Renal pelvis (tissue), 4 donors: ENCODE measurements around the gene NR3C2. TPM values are rescaled to one million over a fixed set of nuclear protein-coding genes. Genes with fewer than 3 reads are reported as not detected.
"Not testable (repeated sequence)": the region's sequence is repeated elsewhere in the genome, so short reads cannot be mapped to it uniquely, and the experiment has no call there.

Source experiments
- DNase-seq: peaks from one replicate; pipeline ENCODE4 v3.0.0-alpha.2; 2013
- polyA plus RNA-seq, 3 donors: library from polyadenylated mRNA; unstranded; fragments of 120-200 nt; gene quantifications; one replicate each; pipeline ENCODE4 v1.2.1, GENCODE V29; 2013; ENCODE audit not compliant: insufficient read length in 3 of 3

Gene NR3C2
- polyA plus RNA-seq, 3 donors, result 13.1 to 15.9 (median 14.0) TPM

DNA sequence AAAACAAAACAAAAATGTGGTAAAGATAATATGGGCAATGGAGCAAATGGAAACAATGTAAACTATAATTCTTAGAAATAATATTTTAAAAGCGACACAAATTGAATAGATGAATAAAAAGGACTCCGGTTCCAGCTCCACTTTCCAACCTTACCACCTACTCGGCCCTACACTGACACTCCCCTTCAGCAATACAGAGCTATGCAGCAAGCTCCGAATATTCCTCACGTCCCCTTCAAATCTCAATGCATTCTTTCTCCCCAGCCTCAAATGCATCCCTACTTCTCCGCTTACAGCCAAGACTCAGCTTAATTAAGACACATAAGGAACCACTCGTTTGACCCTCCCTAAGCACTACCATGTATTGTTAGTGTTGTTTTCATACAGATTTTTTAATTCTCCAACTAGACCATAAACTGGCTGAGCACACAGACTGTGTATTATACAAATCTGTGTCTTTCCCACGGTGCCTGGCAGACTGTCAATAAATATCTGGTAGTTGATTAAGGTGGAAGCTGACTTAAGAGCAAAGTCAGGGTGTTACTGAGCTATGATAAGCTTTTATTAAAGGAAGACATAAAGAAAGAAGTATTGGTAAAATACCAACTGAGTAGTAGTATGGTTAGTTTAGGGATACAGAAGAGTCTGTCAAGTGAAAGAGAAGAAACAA lies 219.1 kb downstream of the NR3C2 start:
- no peak for DNase-seq

GRCh38 chr4:148216866-148217814 lies 225.1 kb downstream of the NR3C2 start:
- no peak for DNase-seq

GRCh38 chr4:148216321-148216720 lies 225.9 kb downstream of the NR3C2 start:
- DNase-seq, result no peak

DNA sequence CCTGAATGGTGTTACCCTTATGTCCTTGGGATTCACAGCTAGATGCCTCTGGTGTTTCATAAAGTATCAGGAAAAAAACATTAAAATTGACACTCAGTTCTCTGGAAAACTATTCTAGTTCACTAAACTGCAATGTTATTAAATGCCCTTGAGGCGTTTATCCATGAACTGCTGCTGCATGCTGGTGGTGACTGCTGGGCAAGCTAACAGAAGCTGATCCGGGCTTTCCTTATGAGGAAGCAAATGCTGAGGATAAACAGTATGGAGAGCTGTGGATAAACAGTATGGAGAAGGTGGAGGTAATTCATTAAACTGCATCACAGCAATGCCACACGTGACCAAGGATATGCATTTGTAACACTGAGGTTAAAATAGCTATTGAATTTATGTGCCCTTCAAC lies 227.0 kb downstream of the NR3C2 start:
- DNase-seq, result no peak

DNA sequence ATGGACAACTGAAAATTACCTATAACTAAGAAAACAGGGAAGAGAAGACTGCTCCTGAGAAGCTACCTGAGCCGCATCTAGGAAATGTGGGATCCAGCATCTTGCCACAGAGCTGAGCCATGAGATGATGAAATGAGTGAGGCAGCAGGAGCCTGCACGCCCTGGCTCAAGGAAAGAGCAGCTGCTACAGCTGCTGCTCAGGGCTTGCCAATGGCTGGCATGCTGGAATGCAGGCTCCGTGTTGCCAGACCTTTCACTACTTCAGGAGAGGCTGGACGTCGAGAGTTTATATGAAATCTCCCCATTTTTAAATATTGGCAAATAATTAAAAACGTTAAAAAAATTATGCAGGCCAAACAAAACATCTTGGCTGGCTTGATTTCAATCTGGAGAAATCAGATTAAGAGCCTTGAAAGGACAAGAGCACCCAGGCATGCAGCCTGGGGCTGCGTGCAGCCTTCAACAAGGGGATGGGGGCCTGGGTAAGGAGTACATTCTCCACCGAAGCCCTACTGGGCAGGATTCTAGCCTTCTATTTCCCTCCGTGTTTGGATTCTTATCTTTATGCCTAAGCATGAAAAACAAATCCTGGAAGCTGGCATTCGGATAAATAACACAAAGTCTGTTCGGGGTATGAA lies 227.6 kb downstream of the NR3C2 start:
- DNase-seq, result no peak

DNA sequence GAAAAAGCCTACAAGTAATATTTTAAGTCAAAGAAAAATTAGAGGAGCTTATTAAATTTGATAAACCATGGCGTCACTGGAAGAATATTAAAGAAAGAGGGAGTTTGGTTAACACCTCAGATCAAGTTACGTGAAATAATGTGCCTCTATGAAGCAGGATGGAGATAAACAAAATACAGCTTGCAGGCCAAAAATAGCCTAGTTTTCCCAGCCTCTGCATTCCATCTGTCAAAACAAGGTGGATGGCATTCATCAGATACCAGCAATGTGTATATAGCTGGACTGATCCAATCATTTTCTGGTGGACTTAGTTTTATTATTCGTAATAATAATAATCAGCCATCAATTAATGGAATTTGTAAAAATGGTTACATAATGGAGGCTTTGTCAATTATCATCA lies 230.7 kb downstream of the NR3C2 start:
- no peak for DNase-seq

DNA sequence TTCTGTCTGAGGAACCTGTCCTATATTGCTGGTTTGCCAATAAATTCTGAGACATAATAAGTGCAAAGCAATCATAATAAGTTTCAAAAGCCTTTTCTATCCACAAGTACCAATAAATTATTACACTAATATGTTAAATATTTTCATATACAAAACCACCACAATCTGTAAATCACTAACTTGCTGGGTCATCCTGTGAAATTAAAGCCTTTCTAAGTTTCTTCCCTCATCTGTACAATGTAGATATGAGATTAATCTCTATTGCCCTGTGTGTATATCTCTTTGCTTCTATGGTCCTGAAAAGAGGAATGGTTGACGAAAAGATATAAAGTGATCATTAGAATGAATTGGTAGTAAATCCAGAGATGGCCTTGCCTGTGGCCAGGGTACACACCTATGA lies 231.6 kb downstream of the NR3C2 start:
- DNase-seq, result no peak

DNA sequence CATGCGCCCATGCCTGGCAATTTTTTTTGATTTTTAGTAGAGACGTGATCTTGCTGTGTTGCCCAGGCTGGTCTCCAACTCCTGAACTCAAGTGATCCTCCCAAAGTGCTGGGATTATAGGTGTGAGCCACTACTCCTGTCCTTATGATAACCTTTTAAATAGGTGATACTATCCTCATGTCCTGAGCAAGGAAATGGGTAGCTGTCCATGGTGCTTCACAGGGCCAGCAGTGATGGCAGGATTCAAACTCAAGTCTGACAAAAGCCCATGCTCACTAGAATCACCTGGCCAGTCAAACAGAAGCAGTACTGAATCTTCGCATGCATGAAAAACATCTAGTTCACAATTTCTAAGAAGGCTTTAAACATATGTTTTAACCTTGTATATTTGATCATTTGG lies 235.1 kb downstream of the NR3C2 start:
- DNase-seq, result no peak

DNA sequence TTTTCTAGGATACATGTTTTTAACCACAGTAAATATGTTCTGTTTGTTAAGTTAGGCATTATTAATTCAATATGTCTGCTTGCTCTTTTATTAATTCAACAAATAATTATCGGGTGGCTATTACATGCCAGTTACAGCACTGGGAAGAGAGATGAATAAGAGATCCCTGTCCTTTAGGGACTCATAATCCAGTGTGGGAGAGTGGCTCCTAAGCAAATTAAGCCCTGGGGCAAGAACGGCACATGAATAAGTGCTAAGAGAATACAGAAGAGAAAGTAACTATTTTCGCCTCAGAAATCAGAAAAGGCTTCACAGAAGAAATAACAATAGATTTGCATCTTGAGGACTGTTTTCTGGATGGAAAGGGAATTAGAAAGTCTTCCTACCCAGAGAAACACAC lies 236.7 kb downstream of the NR3C2 start:
- no peak for DNase-seq

- DNase-seq, result no peak
These were observed 237.3 kb downstream of the NR3C2 start for GRCh38 chr4:148204892-148205291.

GRCh38 chr4:148204171-148204570 lies 238.0 kb downstream of the NR3C2 start:
- DNase-seq, result no peak

DNA sequence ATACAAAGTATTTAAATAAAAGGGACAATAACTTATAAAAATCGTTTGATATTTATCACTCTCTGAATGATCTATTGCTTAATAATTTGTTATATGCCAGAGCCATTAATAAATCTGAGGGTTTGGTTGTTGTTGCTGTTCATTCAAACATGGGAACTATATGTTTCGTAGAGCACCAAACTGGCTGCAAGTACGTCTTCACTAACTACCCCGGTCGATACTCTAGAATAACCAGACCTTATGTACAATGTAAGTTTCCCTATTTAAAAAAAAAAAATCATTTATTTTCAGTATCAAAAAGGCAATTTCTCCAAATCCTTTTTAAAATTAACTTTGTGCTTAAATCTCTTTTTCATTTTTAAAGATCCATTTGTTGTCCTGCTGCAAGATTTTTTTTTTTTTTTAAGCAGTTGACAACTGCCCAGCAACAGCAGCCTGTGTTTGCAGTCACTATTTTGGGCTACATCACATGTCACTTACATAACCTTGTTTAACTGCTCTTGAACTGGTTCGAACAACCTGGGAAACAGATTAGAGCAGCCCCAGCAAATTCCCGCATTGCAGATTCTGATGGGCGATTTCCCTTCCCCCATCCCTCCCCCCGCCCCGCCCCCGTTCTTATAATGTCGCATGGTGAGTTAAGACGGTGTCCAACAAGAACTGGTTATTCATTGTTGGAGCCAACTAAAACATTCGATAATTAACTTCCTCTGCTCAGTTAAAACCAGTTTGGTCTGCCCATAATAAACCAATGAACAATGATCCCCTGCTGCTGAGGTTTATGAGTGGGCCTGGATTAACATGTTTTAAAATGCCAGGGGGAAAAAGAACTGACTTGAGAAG lies 238.9 kb downstream of the NR3C2 start:
- peak; percentile 78 for DNase-seq

DNA sequence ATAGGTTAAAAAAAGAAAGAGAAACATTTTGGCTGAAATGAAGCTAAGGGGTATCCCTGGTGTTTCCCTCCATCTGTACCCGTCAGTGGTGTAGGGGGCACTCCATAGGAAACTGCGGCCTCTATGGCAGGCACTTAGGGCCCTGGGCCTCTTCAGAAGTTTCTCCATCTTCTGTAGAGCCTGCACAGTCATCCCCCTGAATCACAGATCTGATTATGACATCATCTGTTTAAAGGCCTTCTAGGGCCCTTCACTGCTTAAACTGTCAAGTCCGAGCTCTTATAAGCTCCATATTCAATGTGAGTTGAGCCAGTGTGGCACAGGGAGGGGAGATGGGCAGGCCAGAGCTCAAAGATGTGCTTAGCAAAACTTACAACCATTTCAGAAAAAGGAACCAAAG lies 241.3 kb downstream of the NR3C2 start:
- no peak for DNase-seq

DNA sequence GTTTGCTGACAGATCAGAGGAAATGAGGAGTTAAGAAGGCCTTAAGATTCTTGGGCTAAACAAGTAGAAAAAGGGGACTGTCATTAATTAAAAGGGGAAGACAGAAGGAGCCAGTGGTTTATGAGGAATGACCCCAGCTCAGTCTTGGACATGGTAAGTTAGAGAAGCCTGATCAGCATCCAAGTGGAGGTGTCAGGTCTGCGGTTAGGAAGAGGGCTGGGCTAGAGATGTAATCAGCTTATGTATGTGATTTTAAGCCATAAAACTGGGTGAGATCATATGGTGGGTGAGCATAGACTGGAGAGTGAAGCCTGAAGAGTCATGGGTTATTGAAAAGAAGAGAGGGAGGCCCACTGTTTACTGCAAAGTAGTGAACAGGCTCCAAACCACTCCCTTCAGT lies 246.1 kb downstream of the NR3C2 start:
- no peak for DNase-seq

GRCh38 chr4:148192526-148192925 lies 249.7 kb downstream of the NR3C2 start:
- DNase-seq, result no peak

DNA sequence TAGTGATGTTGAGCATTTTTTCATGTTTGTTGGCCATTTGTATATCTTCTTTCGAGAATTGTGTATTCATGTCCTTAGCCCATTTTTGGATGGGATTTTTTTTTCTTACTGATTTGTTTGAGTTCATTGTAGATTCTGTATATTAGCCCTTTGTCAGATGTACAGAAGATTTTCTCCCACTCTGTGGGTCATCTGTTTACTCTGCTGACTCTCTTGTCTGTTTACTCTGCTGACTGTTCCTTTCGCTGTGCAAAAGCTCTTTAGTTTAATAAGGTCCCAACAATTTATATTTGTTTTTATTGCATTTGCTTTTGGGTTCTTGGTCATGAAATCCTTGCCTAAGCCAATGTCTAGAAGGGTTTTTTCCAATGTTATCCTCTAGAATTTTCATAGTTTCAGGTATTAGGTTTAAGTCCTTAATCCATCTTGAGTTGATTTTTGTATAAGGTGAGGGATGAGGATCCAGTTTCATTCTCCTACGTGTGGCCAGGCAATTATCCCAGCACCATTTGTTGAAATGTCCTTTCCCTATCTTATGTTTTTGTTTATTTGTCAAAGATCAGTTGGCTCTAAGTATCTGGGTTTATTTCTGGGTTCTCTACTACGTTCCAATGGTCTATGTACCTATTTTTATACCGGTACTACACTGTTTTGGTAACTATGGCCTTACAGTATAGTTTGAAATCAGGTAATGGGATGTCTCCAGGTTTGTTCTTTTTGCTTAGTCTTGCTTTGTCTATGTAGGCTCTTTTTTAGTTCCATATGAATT lies 254.6 kb downstream of the NR3C2 start:
- not testable (repeated sequence) for DNase-seq

DNA sequence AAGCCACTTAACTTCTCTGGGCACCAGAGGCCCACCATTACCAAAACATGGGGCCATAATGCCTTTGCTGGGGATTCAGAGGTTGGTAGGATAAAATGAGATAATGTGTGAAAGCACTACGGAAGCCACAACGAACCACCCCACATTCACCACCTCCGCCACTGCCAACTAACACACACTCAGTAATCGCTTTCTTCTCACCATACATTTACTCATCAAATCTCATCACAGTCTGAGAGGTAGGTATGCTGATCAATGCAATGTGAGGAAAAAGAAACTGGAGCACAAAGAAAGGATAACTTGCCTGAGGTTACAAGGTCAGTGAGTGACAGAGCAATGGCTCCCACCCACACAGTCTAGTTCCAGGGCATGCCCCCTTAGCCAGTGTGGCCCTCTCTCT lies 257.3 kb downstream of the NR3C2 start:
- no peak for DNase-seq

DNA sequence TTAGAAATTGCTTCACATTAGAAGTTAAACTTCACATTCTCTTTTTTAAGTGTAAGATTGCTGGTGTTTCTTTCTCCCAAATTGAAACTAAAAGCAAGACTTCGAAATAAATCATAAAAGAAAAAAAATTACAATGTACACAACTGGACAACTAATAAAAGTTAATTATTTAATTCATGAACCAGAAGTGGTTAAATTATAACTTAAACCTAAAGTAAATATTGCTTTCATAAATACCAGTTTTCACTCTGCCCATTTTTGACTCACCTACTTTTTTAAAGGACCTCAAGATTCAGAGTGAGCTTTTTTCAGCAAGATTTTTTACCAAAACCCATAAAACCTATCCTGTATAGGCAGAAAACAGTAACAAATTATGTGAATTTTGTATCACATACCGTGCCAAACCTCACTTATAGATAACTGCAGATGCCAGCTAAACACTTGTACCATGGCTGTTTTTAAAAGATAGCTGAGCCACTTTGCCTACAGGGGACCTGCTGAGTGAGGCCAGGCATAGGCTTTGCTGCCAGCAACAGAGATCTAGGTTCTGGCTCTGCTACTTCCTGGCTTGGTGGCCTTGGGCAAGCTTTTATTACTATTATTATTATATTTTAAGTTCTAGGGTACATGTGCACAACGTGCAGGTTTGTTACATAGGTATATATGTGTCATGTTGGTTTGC lies 259.8 kb downstream of the NR3C2 start:
- DNase-seq, result no peak

DNA sequence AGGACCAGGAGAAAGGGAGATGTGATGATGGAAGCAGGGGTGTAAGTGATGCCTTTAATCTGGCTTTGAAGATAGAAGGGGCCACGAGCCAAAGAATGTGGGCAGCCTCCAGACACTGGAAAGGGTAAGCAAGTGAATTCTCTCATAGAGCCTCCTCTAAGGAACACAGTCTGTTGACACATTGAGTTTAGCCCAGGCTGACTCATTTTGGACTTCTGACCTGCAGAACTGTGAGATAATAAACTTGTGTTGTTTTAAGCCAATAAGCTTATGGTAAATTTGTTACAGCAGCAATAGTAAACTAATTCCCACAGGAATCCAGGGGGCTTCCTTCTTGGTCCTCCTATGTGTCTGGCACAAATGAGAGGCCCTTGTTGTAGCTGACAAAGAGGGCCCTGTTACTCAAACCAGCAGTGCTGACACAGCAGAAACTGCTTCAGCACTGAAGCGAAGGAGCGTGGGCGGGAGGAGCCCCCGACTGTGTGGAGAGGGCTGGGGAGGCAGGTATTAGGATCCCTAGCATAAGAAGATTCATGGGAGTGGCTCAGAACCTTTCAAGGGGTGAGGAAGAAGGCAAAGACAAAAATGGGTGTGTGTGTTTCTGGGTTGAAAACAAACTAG lies 268.7 kb downstream of the NR3C2 start:
- no peak for DNase-seq

DNA sequence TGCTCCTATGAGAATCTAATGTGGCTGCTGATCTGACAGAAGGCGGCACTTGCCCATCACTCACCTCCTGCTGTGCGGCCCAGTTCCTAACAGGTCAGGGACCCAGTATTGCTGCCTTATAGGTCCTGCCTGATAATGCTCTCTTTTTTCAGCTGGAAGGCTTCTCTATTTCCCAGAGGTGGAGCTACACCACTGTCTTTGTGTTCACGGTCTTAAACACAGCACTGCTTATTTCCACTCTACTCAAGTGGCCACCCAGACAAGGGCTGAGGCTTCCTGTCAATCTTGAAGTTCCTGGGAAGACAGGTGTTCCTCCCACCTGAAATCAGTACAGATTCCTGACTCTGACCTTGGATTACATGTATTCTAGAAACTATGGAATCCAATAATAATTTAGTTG lies 270.6 kb downstream of the NR3C2 start:
- DNase-seq, result no peak
